Gastrocnemius medialis (tissue), 4 donors: Measurements from ENCODE around the gene DGCR8. TPM values are rescaled to one million over a fixed set of nuclear protein-coding genes. Genes with fewer than 3 reads are reported as not detected.

Experiments
- ATAC-seq, 2 donors: fragments of 150-250 bp; one replicate each; pipeline ENCODE4 v1.9.1; 2016
- DNase-seq, 2 donors: peaks; one replicate each; pipeline ENCODE4 v3.0.0-alpha.2; 2019
- H3K27ac ChIP-seq, 4 donors: fragments of 200-600 bp; sonication (generic); 1 replicate in 1 of 4; 2 replicates in 3 of 4; pipeline ENCODE4 v1.5.1; 2016 to 2018; ENCODE audit warnings: mild to moderate bottlenecking in 2 of 4, moderate library complexity in 1 of 4
- H3K27me3 ChIP-seq, 3 donors: fragments of 200-600 bp; sonication (generic) in 2 of 3; 1 replicate in 1 of 3; 2 replicates in 2 of 3; pipeline versions ENCODE4 v1.5.1 to v1.6.0; 2016 to 2019; ENCODE audit warnings: mild to moderate bottlenecking in 1 of 3, moderate library complexity in 1 of 3
- H3K36me3 ChIP-seq, 2 donors: fragments of 200-600 bp; sonication (generic) in 1 of 2; one replicate each; pipeline ENCODE4 v1.5.1; 2017 to 2018
- H3K4me1 ChIP-seq, 2 donors: fragments of 200-600 bp; sonication (generic) in 1 of 2; one replicate each; pipeline ENCODE4 v1.5.1; 2016 to 2017; ENCODE audit warnings: mild to moderate bottlenecking in 2 of 2
- H3K4me3 ChIP-seq, 4 donors: fragments of 200-600 bp; sonication (generic) in 3 of 4; 1 replicate in 1 of 4; 2 replicates in 3 of 4; pipeline ENCODE4 v1.5.1; 2016 to 2019; ENCODE audit warnings: mild to moderate bottlenecking in 2 of 4
- H3K9me3 ChIP-seq, 3 donors: fragments of 200-600 bp; sonication (generic) in 2 of 3; 1 replicate in 1 of 3; 2 replicates in 2 of 3; pipeline ENCODE4 v1.5.1; 2016 to 2019
- POLR2A ChIP-seq, 2 donors: fragments of 450-650 bp; IDR thresholded peaks; one replicate each; pipeline ENCODE4 v1.6.1; 2017; ENCODE audit warnings: antibody characterized with exemption in 2 of 2, mild to moderate bottlenecking in 2 of 2, moderate library complexity in 2 of 2
- in situ Hi-C, 4 donors: fragments of 200-750 bp; cut with MboI; loops; one replicate each; pipeline versions ENCODE4 v1.15.0 to v1.8.0; 2017; ENCODE audit warnings: low sequenced_read_pairs in 4 of 4
- intact Hi-C: fragments of 100-400 bp; cut with DNase I; formaldehyde crosslinking; loops from one replicate; pipeline ENCODE4 v1.15.1; 2023; ENCODE audit warnings: low total_unique reads
- total RNA-seq, 4 donors: library from RNA; depleted of rRNA; stranded (reverse); fragments of >200 nt; gene quantifications; one replicate each; pipeline versions ENCODE4 v1.1.0 to v1.2.3, GENCODE V29; 2016
- TF ChIP-seq, protein P1 (sequence below), 5 experiments: fragments of 450-650 bp in 3 of 5; fragments of 200-600 bp in 2 of 5; sonication (generic) in 2 of 5; IDR thresholded peaks in 4 of 5; conservative IDR thresholded peaks in 1 of 5; 1 replicate in 4 of 5; 2 replicates in 1 of 5; pipeline ENCODE4 v1.5.1; 2016 to 2019; ENCODE audit warnings: antibody characterized with exemption in 5 of 5, mild to moderate bottlenecking in 3 of 5, moderate library complexity in 3 of 5

Gene DGCR8
- total RNA-seq, 4 donors from 2014 or later: 5.2 to 16.5 (median 11.2) TPM

DNA sequence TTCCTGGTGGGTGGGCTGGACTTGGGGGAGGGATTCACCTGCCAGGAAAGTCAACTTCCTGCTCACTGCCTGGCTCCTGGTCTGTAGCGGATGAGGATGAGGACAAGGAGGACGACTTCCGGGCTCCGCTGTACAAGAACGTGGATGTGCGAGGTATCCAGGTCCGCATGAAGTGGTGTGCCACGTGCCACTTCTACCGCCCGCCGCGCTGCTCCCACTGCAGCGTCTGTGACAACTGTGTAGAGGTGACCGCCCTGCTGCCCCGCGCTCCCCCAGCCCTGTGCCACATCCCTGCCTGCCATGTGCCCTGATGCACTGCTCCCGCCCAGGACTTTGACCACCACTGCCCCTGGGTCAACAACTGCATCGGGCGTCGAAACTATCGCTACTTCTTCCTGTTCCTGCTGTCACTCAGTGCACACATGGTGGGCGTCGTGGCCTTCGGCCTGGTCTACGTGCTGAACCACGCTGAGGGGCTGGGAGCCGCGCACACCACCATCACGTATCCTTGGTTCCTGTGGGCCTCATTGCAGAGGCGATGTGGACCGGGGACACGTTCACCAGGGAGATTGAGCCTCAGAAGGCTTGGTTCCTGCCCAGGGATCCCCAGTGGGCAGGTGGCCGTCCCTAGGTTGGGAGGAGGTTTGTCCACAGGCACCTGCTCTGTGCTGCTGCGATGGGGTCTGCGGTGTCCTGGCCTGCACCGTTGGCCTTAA lies 59.5 kb downstream of the DGCR8 start:
- ATAC-seq (no peak), DNase-seq (no peak)
- in situ Hi-C loops: no loop called here
- Histone ChIP-seq H3K9me3 (no peaks in the 10 kb centered on the region), H3K27me3 (no peaks in the 10 kb centered on the region), H3K4me3 (no peak overlapping the region), H3K36me3 (peaks cover 0 to 9% of the 10 kb centered on the region in 2 donors), H3K27ac (no peak overlapping the region), H3K4me1 (peaks cover 32 to 40% of the 10 kb centered on the region in 2 donors)
- intact Hi-C loops: no loop called here
- TF ChIP-seq, protein P1, sequence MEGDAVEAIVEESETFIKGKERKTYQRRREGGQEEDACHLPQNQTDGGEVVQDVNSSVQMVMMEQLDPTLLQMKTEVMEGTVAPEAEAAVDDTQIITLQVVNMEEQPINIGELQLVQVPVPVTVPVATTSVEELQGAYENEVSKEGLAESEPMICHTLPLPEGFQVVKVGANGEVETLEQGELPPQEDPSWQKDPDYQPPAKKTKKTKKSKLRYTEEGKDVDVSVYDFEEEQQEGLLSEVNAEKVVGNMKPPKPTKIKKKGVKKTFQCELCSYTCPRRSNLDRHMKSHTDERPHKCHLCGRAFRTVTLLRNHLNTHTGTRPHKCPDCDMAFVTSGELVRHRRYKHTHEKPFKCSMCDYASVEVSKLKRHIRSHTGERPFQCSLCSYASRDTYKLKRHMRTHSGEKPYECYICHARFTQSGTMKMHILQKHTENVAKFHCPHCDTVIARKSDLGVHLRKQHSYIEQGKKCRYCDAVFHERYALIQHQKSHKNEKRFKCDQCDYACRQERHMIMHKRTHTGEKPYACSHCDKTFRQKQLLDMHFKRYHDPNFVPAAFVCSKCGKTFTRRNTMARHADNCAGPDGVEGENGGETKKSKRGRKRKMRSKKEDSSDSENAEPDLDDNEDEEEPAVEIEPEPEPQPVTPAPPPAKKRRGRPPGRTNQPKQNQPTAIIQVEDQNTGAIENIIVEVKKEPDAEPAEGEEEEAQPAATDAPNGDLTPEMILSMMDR (IDR thresholded peaks at IDR 0.05 in 4 of 5, conservative IDR thresholded peaks at IDR 0.05 in 1 of 5): no peak
- no peak for TF ChIP-seq POLR2A (IDR thresholded peaks at IDR 0.05)

- intact Hi-C loops: no loop called here
- ATAC-seq: no peak
- DNase-seq: no peak
- Histone ChIP-seq H3K4me1 (peaks cover 31 to 35% of the 10 kb centered on the region in 2 donors), H3K4me3 (no peak overlapping the region), H3K9me3 (no peaks in the 10 kb centered on the region), H3K27ac (no peak overlapping the region), H3K27me3 (no peaks in the 10 kb centered on the region), H3K36me3 (peaks cover 0 to 9% of the 10 kb centered on the region in 2 donors)
- in situ Hi-C loops: no loop called here
- TF ChIP-seq, protein P1 (IDR thresholded peaks at IDR 0.05 in 4 of 5, conservative IDR thresholded peaks at IDR 0.05 in 1 of 5): no peak
- no peak for TF ChIP-seq POLR2A (IDR thresholded peaks at IDR 0.05)
Measured at GRCh38 chr22:20140107-20140445, 60.0 kb downstream of the DGCR8 start.

- Histone ChIP-seq H3K27ac (no peak overlapping the region), H3K36me3 (peaks cover 0 to 9% of the 10 kb centered on the region in 2 donors), H3K4me1 (peaks cover 27 to 30% of the 10 kb centered on the region in 2 donors), H3K4me3 (no peak overlapping the region), H3K9me3 (no peaks in the 10 kb centered on the region), H3K27me3 (no peaks in the 10 kb centered on the region)
- no peak for TF ChIP-seq POLR2A (IDR thresholded peaks at IDR 0.05)
- TF ChIP-seq, protein P1 (IDR thresholded peaks at IDR 0.05 in 4 of 5, conservative IDR thresholded peaks at IDR 0.05 in 1 of 5): no peak
- ATAC-seq (no peak), DNase-seq (no peak)
- intact Hi-C loops (no loop called here), in situ Hi-C loops (no loop called here)
Measured at GRCh38 chr22:20140521-20140964, 60.5 kb downstream of the DGCR8 start.

GRCh38 chr22:20141186-20142077 lies 61.4 kb downstream of the DGCR8 start:
- H3K27ac ChIP-seq: no peak overlapping the region
- H3K27me3 ChIP-seq: no peaks in the 10 kb centered on the region
- intact Hi-C loops: no loop called here
- DNase-seq (no peak), ATAC-seq (no peak)
- TF ChIP-seq, protein P1 (IDR thresholded peaks at IDR 0.05 in 4 of 5, conservative IDR thresholded peaks at IDR 0.05 in 1 of 5): no peak
- no peak for TF ChIP-seq POLR2A (IDR thresholded peaks at IDR 0.05)
- peaks cover 0 to 9% of the 10 kb centered on the region in 2 donors for H3K36me3 ChIP-seq
- H3K4me3 ChIP-seq: no peak overlapping the region
- in situ Hi-C loops: no loop called here
- no peaks in the 10 kb centered on the region for H3K9me3 ChIP-seq
- peaks cover 19 to 22% of the 10 kb centered on the region in 2 donors for H3K4me1 ChIP-seq
